GM19463 (cell line): ENCODE measurements around the gene SPINK8.
"Not testable (repeated sequence)": the region's sequence is repeated elsewhere in the genome, so short reads cannot be mapped to it uniquely, and the experiment has no call there.

Experiments used
- ATAC-seq: cut with Tn5 transposase; IDR thresholded peaks from one replicate; pipeline ENCODE4 v1.9.1; 2021; ENCODE audit warnings: mild to moderate bottlenecking, moderate library complexity; ENCODE audit not compliant: unreplicated experiment

Gene SPINK8

DNA sequence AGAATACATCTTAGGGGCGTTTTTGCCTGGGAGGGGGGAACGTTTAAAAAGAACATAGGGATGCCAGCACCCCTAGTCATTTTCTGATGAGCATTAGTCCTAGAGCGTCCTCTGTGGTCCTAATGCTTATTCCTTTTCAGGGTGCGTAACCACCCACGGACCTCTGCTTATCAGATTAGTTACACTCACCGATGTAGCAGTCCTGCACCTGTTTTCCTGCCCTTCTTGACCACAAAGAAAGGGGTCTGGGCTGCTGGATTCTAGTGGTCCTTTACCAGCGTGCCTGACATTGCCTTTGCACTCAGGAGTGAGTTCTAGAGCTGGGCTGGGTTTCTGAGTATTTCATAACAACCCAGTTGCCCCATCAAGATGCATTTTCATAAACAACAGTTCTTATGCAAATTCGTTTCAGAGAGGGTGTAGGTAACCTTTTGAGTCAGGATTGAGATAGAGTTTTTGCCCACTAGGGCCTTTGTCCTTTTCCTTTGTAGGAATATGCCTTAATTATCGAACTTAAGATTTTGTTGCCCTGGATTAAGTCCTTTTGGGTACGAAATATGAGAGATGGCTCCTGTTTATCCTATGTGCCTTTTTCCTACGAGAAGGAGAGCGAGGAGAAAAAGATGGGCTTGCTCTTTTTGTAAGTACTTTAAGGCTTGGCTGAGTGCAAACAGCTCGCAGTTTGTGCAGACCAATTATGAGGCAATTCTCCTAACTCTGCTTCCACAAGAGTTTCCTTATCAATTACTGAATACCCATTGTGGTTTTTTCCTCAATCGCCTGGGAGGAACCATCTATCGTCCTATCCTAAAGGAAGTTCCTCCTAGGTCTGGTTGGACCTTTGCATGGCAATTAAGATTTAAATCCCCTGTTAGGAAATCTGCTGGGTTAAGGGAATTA, at the start of gene SPINK8:
SPINK8 (minus strand) TSS at position 316 of the 900 bp plus-strand sequence. CDS start 5,320 bp downstream, outside the sequence.
- not testable (repeated sequence) for ATAC-seq

GRCh38 chr3:48372862-48373435, 39.5 kb upstream of the SPINK8 start:
- ATAC-seq = no peak

DNA sequence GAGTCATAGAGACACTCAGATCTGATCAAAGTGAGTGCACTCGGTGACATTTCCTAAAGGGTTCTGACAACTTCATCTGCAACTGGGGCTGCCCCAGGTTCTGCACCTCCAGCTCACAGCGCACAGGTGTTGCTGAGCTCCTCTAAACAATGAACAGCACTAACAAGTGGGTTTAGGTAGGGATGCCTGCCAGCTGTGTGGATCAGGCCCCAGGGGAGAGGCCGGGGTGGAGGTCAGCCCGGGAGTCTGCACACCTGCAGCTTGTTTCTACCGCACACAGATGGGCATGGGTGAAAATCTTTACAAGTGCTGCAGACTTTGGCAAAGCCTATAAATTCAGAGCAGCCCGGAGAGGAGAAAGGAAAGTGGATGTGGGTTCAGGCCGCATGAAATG, 38.9 kb upstream of the SPINK8 start:
- ATAC-seq = no peak

- ATAC-seq = no peak
These were observed 38.4 kb upstream of the SPINK8 start, which contains the start of gene FBXW12 for GRCh38 chr3:48371651-48372376. TSS of gene FBXW12 (plus strand) at chr3:48372219. CDS start at chr3:48372768, 549 bp downstream.

GRCh38 chr3:48370333-48370713, 36.9 kb upstream of the SPINK8 start:
- ATAC-seq = no peak

DNA sequence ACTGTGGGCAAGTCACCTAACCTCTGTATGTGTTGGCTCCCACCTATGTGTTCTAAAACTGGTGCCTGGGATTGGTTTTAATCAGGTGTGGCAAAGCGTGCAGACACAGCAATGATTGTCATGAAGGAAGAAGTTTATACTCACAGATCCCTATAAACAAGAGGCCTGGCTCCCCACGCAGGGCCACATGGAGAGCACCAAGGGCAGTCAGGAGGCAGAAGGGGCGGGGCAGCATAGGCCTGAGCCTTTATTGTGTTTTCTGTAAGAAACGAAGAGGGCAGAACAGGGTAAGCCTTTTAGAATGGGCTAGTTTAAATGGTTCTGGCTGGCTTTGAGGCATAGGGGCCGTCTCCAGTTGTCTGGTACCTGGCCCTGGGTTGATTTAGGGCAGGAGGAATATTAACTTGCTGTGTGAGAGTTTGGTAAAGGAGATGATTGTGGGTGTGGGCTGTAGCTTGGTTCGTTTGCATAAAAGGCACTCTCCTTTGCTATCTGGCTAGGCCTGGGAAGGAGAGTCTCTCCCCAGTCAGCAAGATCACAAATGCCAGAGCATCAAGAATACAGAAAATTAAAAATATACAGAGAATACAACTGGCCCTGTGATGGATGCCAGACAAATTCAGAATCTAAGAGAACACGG, 36.4 kb upstream of the SPINK8 start:
- ATAC-seq = no peak

DNA sequence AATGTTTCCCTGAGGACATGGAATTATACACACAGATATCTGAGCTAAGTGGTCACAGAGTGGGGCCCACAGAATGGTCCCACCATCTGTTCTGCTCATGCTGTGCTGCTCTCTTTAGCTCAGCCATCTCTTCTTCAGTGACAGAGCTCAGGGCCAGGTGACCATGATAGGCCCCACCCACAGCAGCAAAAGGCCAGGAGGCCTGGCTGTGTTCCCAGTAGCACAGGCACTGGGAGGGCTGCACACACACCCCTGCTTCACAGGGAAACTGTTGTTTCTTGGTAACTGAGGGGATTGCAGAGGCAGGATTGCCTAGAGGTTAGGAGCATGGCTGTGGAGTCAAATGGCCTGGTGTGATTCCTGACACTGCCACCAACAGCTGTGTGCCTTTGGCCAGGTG, 33.7 kb upstream of the SPINK8 start:
- no peak for ATAC-seq

GRCh38 chr3:48364840-48365239, 31.4 kb upstream of the SPINK8 start:
- no peak for ATAC-seq

GRCh38 chr3:48361928-48362327, 28.5 kb upstream of the SPINK8 start:
- ATAC-seq = no peak

DNA sequence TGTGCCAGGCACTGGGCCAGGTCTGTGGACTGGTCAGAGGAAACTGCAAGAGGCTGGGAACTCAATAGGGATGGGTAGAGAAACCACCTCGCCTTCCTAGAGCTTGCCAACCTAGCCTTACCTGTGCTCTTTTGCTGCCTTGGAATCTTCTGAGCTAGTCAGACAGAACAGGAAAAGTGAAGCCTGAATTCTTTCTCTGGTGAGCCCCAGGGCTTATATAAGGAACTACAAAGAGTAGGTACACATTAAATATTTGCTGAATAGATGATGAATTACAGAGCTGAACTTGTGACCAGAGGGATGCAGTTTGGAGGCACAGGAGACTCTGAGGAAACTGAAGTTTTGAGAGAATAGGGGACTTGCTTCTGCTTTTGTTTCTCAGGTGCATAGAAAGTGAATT, 23.0 kb upstream of the SPINK8 start:
- ATAC-seq = no peak

DNA sequence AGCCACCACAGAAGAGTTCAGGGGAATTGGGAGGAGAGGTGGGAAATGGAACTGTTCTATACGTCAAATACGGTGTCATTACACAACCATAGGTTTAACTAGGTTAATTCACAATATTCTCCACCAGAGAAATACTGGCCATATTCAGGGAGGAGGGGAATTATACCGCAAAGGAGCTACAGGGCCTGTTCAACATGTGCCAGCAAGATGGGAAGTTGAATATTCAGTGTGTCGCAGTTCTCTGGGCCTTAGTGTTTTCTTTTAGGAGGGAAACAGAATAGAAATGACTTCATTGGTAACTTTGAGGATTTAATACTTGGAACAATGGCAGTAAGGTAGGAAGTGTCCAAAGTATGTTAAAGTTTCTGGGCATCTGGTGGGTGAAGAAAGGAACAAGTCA, 20.5 kb upstream of the SPINK8 start:
- no peak for ATAC-seq

DNA sequence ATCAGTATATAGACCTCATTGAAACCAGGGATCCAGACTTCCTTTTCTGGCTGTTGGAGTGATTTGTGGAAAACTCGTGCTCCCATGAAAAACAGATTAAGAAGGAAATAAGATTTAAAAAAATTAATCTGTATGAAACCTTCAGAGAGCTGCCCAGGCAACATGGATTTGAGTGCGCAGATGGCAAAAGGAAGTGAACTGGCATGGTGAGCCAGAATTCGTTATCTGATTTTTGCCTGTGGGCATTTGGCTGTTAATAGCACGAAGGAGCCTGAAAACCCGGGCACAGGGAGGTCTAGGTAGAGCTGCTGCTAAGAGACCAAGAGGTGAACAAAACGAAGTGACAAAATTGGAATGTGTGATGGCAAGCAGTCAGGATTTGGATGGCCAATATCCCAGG, 19.1 kb upstream of the SPINK8 start:
- ATAC-seq = no peak

GRCh38 chr3:48347500-48347899, 14.0 kb upstream of the SPINK8 start:
- ATAC-seq = no peak

DNA sequence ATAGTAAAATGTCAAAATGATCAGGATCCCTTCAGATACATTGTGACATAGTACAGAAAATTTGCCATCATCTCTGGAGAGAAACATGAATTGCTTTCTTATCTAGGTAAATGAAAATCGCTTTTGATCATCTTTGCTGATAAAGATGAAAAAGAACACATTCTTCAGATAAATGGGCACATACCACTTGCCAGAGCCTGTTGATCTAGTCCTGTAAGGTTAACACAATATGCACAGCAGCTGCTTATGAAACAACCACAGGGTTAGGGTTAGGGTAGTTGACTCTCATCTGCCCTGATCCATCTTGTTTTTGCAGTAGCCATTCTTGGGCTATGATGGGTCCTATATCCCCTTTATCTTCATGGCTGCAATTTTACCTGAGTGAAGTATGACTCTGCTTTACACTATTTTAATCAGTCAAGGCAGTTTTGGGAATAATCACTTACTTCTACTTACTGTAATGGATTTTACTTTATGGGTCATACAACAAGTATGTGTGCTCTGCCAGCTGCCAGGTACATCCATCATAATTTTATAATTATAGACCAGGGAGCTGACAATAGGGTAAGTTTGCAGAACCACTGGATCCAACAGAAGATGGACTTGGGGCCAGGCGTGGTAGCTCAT, 12.6 kb upstream of the SPINK8 start:
- ATAC-seq = no peak

GRCh38 chr3:48344867-48345507, 11.5 kb upstream of the SPINK8 start:
- no peak for ATAC-seq

GRCh38 chr3:48343432-48343831, 10.0 kb upstream of the SPINK8 start:
- no peak for ATAC-seq

DNA sequence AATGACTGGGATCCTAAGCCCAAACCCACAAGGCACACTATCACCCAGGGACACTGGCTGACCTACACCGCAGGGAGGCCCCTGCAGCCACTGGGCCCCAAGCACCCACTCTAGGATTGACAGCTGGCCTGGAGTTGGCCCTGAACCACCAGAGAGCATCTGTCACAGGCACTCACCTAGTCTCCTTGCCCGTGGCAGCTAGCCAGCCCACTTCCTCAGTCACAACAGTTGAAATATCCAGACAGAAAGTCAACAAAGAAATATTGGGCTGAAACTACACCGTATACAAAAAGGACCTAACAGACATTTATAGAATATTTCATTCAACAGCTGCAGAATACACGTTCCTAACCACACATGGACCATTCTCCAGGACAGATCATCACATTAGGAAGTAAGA, 5.2 kb upstream of the SPINK8 start:
- no peak for ATAC-seq

DNA sequence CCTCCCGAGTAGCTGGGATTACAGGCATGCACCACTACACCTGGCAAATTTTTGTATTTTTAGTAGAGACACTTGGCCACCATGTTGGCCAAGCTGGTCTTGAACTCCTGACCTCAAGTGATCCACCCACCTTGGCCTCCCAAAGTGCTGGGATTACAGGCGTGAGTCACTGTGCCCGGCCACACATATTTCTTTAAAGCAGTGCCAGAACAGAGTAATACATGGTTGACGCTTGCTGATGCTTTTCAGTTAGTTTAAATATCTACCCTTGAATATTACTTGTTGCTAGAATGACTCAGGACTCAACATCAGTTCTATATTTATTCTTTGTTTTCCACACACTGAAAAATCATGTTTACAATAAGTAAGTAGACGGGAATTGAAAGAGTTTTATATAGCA, 4.1 kb upstream of the SPINK8 start:
- not testable (repeated sequence) for ATAC-seq

DNA sequence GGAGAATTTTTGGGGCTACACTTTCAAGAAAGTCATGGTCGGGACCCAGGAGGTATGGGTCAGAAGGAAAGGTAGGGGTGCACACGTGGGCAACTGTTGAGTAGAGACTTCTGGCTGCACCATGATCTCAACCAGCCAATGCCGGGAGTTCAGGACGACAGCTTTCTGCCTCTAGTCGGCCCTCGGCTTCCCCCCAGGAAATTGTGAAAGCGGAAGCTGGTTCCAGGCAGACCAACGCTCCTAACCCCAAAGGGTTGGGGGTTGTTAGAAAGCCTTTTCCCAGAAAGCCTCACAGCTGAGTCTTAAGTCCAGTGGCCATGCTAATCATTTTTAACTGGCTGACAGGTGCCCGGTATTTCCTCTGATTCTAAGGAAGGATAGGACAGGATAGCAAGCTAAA, 1.8 kb upstream of the SPINK8 start:
- not testable (repeated sequence) for ATAC-seq

DNA sequence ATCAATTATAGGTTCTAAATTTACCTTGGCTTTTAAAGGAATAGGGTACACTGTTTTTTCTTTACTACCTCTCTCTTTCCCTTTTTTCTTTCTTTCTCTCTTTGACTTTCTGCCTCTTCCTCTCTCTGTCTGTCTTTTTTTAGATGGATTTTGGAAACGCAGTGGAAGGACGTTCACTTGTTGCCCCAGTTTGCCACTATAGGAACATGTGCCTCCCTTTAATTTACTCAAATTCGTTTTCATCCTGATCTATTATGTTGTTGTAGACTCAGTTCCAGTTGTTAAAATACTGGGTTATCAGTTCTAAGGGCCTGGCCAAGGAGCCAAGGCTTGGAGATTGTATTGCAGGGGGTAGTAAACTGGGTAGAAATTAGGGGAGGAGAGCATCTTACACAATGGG, 1.1 kb upstream of the SPINK8 start:
- ATAC-seq = no peak
